Measurements from ENCODE around the gene PHACTR1.

GRCh38 chr6:12865117-12865516, 148.6 kb downstream of the PHACTR1 start:
- TF ChIP-seq, protein P1, sequence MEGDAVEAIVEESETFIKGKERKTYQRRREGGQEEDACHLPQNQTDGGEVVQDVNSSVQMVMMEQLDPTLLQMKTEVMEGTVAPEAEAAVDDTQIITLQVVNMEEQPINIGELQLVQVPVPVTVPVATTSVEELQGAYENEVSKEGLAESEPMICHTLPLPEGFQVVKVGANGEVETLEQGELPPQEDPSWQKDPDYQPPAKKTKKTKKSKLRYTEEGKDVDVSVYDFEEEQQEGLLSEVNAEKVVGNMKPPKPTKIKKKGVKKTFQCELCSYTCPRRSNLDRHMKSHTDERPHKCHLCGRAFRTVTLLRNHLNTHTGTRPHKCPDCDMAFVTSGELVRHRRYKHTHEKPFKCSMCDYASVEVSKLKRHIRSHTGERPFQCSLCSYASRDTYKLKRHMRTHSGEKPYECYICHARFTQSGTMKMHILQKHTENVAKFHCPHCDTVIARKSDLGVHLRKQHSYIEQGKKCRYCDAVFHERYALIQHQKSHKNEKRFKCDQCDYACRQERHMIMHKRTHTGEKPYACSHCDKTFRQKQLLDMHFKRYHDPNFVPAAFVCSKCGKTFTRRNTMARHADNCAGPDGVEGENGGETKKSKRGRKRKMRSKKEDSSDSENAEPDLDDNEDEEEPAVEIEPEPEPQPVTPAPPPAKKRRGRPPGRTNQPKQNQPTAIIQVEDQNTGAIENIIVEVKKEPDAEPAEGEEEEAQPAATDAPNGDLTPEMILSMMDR (IDR thresholded peaks at IDR 0.05): no peak
- no peak for TF ChIP-seq POLR2A (IDR thresholded peaks at IDR 0.05)

All from lower leg skin (tissue), 3 donors.